Fibroblast of the conjunctiva (primary cell): Measurements from ENCODE around the gene TRAF7.
"Not testable (repeated sequence)": the region's sequence is repeated elsewhere in the genome, so short reads cannot be mapped to it uniquely, and the experiment has no call there.

Source experiments
- DNase-seq: peaks from one replicate; pipeline ENCODE4 v3.0.0-alpha.2; 2010; ENCODE audit warnings: low read depth

Gene TRAF7

DNA sequence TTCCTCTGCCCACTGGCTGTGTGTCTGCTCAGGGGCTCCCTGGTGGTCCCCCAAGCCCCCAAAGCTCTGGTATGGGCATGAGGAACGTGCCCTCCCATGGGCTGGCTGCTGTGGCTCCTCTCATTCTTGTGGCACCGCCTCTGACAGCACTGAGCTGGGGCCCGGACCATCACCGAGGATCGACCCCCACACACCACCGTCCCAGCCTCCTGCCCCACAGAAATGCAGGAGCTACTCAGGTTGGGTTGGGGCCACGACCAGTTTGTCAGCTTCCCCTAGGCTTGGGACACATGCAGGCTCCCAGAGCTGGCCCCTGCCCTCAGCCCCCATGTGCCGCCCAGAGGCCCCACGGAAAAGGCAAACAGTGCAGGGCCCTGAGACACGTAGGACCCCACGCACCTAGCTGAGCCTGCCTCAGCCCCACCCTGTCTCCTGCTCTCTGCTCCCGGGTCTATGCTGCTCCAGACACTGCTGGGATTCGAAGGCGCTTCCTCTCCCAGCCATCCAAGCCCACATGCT lies 44.1 kb downstream of the TRAF7 start:
- no peak for DNase-seq

DNA sequence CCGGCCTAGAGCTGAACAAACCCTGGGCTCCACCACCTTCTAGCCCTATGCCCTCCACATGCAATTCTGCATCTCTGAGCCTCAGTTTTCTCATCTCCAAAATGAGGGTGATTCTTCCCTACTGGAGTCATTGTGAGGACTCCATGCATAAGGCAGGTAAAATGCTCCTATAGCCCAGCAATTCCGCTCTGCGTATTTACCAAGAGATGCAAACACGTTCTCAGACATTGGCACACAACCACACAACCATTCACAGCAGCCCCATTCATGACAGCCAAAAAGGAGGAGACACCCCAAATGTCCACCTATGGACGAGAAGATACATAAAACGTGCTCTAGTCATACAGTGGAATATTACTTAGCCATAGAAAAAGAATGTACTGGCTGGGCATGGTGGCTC lies 44.7 kb downstream of the TRAF7 start:
- DNase-seq: no peak

DNA sequence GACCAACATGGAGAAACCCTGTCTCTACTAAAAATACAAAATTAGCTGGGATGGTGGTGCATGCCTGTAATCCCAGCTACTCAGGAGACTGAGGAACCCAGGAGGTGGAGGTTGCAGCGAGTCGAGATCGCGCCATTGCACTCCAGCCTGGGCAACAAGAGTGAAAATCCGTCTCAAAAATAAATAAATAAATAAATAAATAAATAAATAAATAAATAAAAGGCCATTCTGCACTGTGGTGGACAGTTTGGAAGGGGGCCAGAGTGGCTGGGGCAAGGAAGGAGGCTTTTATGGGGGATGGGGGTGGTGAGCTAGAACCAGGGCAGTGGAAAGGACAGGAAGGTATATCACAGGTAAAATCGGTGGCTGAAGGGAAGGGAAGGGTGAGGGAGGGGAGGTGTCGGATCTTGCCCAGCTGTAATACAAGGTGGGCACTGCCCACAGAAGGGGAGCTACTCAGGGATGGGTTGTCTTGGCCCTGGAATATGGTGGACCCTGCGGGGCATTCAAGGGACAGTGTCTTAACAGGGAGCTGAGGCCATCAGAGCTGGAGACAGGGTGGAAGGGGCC lies 47.6 kb downstream of the TRAF7 start:
- not testable (repeated sequence) for DNase-seq

DNA sequence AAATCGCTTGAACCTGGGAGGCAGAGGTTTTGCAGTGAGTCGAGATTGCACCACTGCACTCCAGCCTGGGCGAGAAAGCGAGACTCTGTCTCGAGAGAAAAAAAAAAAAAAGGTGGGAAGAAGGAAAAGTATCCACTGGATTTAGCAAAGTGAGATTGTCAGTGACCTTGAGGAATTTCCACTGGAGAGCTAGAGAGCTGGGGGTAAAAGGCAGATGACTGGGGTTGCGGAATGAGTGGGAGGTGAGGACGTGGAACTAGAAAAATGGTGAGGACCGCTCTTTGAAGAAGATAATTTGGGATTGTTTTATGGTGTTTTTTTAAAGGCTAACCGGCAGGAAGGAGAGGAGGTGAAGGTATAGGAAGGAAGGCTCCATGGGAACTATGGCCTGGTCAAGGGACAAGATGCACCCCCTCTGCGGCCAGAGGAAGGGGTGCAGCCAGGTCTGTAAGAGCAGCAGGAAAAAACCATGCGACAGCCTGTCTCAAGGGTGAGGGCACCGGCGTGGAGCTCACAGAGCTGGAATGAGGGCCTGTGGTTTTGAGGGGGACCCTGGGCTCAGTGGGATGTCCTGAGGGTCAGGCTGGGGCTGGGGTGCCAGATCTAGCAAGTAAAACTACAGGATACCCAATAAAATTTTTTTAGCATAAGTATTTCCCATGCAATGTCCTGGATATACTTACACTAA lies 49.0 kb downstream of the TRAF7 start:
- DNase-seq: no peak

DNA sequence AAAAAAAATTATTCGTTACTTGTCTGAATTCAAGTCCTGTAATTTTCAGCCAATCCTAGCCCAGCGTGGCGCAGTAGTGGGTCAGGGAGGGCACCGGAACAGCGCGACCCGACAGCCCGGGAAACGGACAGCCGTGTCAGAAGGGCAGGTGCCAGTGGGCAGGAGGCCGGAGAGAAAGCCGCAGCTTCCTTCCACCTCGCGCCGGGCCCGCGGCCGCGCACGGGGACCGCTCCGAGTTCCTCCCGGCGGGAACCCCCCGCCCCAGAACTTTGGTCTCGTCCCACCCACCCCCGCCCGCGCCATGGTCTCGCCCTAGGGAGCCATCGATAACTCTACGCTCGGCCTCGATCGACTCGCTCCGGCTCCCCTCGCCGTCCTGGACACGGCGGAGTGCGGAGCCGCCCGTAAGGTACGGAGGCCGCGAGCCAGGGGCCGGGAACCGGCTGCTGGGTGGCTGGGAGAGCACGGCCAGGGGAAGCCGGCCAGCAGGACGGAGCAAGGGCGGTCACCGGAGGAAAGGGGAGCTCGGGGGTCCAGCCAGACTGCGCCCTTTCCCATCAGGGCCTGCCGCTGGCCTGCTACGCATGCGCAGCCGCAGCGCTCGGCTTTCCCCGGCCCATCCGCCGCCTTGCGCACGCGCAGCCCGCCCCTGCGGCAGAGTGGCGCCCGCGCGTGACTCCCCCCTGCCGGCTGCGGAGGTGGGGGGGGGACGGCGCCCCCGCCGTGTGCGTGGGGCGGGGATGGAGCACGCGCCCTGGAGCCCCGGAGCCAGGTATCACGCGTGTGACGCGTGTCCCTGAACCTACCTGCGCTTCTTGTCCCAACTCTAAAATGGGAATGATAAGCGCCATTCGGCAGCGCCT lies 49.8 kb downstream of the TRAF7 start, which contains the start of gene MLST8:
Gene MLST8, plus strand, starts transcription at position 351 of the 863 bp plus-strand sequence. CDS start 632 bp downstream, outside the sequence.
- peak; percentile 63 for DNase-seq

DNA sequence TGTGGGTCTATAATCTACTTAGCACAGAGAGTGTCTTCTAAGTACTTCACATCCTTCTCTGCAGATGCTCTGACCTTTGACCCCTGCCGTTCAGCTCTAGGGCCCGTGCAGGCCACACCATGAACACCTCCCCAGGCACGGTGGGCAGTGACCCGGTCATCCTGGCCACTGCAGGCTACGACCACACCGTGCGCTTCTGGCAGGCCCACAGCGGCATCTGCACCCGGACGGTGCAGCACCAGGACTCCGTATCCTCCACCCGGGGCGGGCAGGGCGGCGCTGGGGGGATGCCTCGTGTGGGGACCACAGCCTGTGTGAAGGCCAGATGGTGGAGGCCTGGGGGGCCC lies 50.4 kb downstream of the TRAF7 start:
- peak; percentile 12 for DNase-seq

DNA sequence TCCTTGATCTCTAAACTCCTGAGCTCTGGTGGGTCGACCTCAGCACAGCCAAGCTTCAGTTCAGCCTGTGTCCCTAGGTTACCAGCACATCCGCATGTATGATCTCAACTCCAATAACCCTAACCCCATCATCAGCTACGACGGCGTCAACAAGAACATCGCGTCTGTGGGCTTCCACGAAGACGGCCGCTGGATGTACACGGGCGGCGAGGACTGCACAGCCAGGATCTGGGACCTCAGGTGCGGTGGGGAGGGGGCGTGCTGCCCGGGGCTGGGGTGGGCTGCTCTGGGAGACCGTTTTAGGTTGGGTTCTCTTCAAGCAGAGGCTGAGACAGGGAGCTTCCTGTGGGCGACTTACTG lies 50.8 kb downstream of the TRAF7 start:
- DNase-seq: no peak

DNA sequence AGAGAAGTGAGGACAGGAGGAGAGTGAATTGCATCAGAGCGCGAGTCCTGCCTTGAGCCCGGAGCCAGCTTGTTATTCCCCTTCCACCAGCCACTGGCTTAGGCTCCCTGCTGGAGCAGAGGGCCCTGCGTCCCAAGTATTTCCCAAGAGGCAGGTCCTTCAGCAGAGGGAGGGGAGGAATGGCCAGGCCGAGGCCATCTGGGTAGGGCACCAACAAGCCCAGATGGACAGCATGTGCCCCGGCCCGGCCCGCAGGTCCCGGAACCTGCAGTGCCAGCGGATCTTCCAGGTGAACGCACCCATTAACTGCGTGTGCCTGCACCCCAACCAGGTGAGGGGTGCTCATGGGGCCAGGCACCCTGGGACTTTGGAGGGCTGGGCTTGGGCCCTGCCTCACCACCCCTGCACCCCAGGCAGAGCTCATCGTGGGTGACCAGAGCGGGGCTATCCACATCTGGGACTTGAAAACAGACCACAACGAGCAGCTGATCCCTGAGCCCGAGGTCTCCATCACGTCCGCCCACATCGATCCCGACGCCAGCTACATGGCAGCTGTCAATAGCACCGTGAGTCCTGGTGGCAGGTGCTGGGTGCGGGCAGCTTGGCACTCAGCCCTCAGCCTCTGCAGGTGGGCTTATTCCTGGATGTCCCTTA lies 51.3 kb downstream of the TRAF7 start:
- no peak for DNase-seq

DNA sequence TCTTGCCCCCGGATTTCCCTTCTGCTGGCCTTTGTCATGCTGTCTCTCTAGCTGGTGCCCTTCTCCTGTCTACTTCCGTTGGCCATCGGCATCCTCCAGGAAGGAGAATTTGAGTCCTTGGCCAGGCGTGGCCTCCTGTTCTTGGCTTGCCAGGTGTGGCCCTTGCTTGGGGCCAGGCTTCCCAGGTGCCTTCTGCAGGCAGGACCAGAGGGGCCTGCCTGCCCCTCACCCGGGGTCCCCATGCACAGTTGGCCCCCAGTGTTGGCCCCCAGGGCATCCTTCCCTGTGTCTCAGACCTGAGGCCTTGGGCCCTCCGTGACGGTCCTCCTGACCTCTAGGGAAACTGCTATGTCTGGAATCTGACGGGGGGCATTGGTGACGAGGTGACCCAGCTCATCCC lies 52.3 kb downstream of the TRAF7 start:
- DNase-seq: no peak

DNA sequence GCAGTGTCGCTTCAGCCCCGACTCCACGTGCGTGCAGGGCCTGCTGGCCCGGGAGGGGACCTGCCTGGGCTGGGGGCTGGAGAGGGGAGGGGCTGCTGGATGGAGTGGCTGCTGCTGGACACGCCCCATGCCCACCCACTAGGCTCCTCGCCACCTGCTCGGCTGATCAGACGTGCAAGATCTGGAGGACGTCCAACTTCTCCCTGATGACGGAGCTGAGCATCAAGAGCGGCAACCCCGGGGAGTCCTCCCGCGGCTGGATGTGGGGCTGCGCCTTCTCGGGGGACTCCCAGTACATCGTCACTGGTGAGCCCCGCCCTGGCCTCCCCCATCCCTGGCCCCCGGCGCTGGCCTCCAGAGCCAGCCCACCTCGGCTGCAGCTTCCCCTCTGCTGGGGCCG lies 52.7 kb downstream of the TRAF7 start:
- no peak for DNase-seq

DNA sequence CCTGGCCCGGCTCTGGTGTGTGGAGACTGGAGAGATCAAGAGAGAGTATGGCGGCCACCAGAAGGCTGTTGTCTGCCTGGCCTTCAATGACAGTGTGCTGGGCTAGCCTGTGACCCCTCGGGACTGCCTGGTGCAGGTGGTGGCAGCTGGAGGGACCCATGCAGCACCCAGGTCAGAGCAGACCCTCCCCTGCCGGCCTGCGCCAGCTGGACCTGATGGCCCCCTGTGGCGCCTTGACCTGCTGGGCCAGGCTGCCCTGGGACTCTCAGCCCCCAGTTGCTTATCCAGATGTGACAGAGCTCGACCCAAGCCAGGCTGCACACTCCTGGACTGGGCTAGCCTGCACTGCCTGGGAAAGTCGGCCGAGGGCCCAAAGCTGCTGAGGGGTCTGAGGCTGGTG lies 53.2 kb downstream of the TRAF7 start:
- no peak for DNase-seq

DNA sequence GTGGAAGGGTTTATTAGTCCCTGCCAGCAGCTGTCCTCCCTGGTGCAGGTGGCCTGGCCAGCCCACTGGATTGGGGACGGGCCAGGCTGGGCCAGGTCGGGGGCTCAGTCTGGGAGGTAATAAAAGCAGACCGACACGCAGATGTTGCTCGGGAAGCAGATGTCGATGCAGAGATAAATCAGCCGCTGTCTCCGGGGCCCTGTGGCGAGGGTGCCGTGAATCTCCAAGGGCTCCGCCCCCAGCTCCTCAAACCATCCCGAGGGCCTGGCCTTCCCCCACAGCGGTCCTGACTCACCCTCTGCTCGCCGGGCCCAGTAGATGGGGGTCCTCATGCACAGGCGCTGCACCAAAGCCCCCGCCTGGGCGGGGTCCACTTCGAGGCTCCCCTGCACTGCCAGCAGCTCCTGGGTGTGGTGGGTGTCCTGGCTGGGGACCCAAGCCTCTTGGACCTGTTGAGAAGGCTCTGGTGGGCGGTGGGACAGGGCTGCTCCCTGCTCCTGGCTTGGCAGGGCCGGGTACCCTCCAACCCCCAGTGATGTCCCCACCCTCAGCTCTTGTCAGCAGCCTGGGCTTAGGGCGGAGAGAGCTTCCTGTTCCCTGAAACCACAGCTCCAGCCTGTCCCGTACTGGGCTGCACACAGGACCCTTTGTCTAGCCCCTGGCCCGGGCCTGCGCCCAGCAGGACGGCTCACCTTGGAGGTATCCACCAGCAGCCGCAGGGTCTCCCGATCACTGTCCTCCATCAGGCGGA lies 53.9 kb downstream of the TRAF7 start:
- DNase-seq: no peak

DNA sequence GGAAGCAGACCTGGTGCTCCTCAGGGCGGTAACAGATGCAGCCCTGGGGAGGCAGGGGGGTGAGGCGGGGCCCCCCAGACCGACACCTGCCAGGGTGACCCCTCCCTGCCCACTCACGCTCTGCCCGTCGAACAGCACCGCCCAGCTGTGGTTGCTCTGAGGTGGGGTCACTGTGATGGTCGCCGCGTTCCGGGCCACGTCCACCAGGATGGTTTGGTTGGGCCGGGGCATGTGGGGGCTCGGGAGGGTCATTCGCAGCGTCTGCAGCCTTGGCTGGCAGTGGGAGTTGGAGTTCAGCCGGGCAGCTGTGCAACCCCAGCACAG lies 54.4 kb downstream of the TRAF7 start:
- no peak for DNase-seq

DNA sequence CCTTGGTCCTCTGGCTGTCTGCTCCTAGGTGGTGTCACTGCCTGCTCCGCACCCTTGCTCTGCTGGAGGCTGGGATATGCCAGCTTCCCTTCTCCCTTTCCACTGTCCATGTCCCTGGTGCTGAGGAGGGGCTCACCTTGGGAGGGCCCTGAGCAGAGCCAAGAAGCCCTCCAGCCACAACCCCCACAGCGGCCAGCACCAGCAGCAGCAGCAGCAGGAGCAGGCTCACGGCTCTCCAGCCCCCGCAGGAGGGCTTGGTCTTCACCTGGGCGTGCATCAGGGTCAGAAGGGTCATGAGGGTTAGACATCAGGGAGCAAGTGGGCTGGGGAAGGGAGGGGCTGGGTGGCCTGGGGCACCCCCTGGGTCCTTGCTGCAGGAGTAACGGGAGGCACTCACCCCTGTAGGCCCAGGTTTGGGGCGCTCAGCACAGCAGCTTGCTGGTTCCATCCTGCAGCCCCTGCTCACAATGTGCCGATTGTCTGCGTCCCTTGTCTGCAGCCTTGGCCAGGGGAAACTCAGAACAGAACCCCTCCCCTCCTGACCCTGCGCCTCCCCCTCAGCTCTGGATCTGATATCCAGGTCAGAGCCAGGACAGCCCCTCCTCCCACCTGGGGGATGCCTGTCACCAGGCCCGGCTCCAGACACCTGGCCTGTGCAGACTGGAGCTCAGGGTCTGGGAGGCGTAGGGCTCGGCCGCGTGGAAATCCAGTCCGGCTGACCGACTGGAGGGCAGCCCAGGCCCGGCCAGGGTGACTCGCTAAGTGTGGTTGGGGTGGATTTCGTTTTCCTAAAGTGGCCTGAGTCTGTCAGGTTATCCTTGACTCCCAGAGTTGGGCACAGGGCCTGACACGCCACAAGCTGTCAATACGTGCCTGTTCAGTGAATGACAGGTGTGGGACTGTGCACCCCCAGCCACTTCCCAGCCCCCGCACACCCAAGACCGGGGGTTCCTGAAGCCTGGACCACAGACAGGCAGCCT lies 55.1 kb downstream of the TRAF7 start, which contains the start of gene BRICD5:
Gene BRICD5, minus strand, starts transcription at position 478 of the 980 bp plus-strand sequence. Its CDS starts 30 bp downstream, at position 448.
- DNase-seq: no peak

DNA sequence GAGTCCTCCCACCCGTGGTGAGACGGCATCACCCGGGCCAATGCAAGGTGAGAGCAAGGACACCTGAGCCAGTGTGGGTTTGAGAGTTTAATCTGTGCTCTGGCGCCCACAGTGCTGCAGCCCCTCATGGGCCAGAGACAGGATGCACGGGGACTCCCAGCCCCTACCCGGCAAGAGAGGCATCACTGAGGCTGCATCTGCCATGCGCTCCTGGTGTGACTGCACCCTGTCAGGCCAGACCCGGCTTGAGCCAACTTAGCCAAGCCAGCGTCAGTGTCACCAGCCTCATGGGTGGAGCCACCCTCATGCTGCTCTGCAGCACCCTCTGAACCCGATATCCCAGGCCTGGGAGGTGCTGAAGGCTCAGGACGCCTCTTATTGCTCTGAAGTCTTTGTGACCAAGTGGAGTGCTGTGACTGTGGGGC lies 56.4 kb downstream of the TRAF7 start:
- DNase-seq: no peak

DNA sequence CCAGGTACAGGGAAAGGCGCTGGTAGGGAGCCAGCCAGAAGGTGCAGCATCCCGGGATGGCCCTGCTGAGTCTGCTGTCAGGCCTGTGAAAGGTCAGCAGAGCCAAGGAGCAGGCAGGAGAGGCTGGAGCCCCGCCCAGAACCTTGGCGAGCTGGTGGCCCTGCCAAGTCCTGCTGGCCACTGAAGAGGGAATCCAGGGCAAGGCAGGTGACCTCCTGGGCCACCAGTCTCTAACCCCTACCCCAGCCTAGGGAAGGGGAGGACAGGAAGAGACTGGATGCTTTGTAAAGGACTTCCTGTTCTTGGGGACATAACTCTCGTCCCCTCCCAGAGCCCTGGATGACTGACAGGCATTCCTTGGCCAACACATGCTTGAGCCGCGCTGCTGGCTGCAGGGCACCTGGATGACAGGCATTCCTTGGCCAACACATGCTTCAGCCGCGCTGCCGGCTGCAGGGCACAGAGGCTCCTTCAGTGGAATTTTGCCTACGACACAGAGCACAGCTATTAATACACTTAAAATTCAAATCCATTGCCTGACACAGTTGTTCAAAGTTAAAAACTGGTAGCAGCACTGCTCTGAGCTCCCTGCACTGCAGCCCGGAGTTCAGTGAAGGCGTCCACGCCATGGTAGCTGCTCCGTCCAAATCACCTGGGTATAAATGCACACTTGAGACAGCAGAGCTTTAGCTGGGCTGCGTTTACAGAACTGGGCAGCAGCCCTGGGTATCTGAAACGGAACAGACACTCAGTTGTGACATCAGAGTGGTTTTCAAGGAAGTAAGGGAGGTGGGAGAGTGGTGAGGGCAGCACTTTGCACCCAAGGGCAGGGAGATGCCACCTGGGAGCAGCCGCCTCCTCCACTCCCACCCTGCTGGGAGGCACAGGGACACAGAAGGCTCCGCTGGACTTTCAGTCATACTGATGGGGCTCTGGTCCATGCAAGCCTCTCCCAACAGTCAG lies 57.1 kb downstream of the TRAF7 start:
- DNase-seq: no peak

DNA sequence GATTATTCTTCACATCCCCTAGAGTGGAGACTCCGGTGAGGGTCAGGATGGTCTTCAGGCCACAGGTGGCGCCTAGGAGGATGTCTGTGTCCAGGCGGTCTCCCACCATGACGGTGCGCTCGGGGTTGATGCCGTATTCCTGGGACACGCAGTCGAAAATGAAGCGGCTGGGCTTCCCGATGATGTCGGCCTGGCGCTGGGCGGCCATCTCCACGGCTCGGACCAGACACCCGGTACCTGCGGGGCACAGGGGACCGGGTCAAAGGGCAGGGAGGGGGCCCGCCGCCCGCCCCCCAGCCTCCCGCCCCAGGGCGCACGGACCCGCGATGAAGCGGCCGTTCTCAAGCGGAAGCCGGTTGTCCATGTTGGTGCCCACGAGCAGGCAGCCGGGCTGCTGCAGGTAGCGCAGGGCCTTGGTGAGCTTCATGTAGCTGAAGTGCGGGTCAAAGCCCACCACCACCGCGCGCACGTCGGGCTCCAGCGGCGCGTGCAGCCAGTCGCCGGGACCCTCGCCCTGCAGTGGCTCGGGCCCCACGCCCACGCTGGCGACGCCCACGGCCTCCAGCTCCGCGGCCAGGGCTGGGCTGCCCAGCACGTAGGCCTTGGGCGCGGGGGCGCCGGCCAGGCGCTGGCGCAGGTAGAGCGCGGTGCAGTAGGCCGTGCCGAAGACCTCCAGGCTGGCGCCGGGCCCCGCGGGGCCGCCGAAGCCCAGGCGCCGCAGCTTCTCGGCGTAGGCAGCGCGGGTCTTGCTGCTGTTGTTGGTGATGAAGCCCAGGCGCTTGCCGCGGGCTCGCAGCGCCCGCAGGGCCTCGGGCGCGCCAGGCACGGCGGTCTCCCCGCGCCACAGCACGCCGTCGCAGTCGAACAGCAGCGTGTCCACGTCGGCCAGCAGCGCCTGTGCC lies 58.5 kb downstream of the TRAF7 start:
- no peak for DNase-seq

DNA sequence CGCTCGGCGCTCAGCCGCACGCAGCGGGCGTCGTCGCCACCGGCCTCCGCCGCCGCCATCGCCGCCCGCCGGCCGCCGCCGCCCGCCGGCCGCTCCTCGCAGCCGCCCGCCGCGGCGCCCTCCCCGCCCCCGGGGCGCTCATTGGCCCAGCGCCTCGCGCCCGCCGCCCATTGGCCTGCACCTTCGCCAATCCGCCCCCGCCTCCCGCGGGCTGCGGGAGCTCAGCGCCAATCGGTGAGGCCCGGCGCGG lies 59.1 kb downstream of the TRAF7 start, which contains the start of gene PGP:
Gene PGP, minus strand, starts transcription at position 122 of the 250 bp plus-strand sequence. Its CDS starts 63 bp downstream, at position 59.
- DNase-seq: no peak
